ENCODE data around the gene ERICH2.
"Not testable (repeated sequence)": the region's sequence is repeated elsewhere in the genome, so short reads cannot be mapped to it uniquely, and the experiment has no call there.

ERICH2 gene

GRCh38 chr2:170723446-170723958, 46.7 kb upstream of the ERICH2 start (continued):
- TF ChIP-seq TCF4 (CRISPR knock-in tag; IDR thresholded peaks at IDR 0.05; ENCODE audit: borderline replicate concordance) (no peak), ZNF565 (CRISPR knock-in tag; conservative IDR thresholded peaks at IDR 0.05; ENCODE audit: low read depth) (no peak), PATZ1 (CRISPR knock-in tag; IDR thresholded peaks at IDR 0.05; ENCODE audit: borderline replicate concordance) (no peak), CREB5 (CRISPR knock-in tag; IDR thresholded peaks at IDR 0.05; ENCODE audit: low read depth) (no peak), RARB (CRISPR knock-in tag; IDR thresholded peaks at IDR 0.05) (no peak), ZNF8 (CRISPR knock-in tag; IDR thresholded peaks at IDR 0.05) (no peak), ARNTL (CRISPR knock-in tag; IDR thresholded peaks at IDR 0.05; ENCODE audit: borderline replicate concordance, low read depth) (no peak), GLIS3 (CRISPR knock-in tag; IDR thresholded peaks at IDR 0.05) (no peak)

GRCh38 chr2:170733798-170734600, 36.2 kb upstream of the ERICH2 start:
- no peak for ATAC-seq
- no peak for TF ChIP-seq CSRNP3 (CRISPR knock-in tag; IDR thresholded peaks at IDR 0.05)
- no peak for TF ChIP-seq OSR1 (CRISPR knock-in tag; IDR thresholded peaks at IDR 0.05)
- TF ChIP-seq ARNTL (CRISPR knock-in tag; IDR thresholded peaks at IDR 0.05; ENCODE audit: borderline replicate concordance, low read depth), result no peak
- no peak for TF ChIP-seq BACH2 (CRISPR knock-in tag; IDR thresholded peaks at IDR 0.05; ENCODE audit: borderline replicate concordance)
- no peak for TF ChIP-seq CSDC2 (CRISPR knock-in tag; IDR thresholded peaks at IDR 0.05)
- TF ChIP-seq TCF4 (CRISPR knock-in tag; IDR thresholded peaks at IDR 0.05; ENCODE audit: borderline replicate concordance), result no peak
- no peak for TF ChIP-seq PPARA (CRISPR knock-in tag; IDR thresholded peaks at IDR 0.05; ENCODE audit: borderline replicate concordance)
- no peak for TF ChIP-seq RARB (CRISPR knock-in tag; IDR thresholded peaks at IDR 0.05)
- TF ChIP-seq GLIS3 (CRISPR knock-in tag; IDR thresholded peaks at IDR 0.05), result no peak
- no peak for TF ChIP-seq ZNF565 (CRISPR knock-in tag; conservative IDR thresholded peaks at IDR 0.05; ENCODE audit: low read depth)
- no peak for TF ChIP-seq ZNF8 (CRISPR knock-in tag; IDR thresholded peaks at IDR 0.05)
- no peak for TF ChIP-seq TSHZ2 (CRISPR knock-in tag; IDR thresholded peaks at IDR 0.05)

- not testable (repeated sequence) for ATAC-seq
Measured at GRCh38 chr2:170734601-170735000, 35.6 kb upstream of the ERICH2 start.

GRCh38 chr2:170736628-170737027, 33.5 kb upstream of the ERICH2 start:
- no peak for ATAC-seq
- TF ChIP-seq PATZ1 (CRISPR knock-in tag; IDR thresholded peaks at IDR 0.05; ENCODE audit: borderline replicate concordance) (no peak), ARNTL (CRISPR knock-in tag; IDR thresholded peaks at IDR 0.05; ENCODE audit: borderline replicate concordance, low read depth) (no peak), ZFP3 (CRISPR knock-in tag; IDR thresholded peaks at IDR 0.05) (no peak), CREB5 (CRISPR knock-in tag; IDR thresholded peaks at IDR 0.05; ENCODE audit: low read depth) (no peak), ZNF70 (CRISPR knock-in tag; IDR thresholded peaks at IDR 0.05) (no peak), SNAI2 (CRISPR knock-in tag; IDR thresholded peaks at IDR 0.05) (no peak), BACH2 (CRISPR knock-in tag; IDR thresholded peaks at IDR 0.05; ENCODE audit: borderline replicate concordance) (no peak), ISL1 (CRISPR knock-in tag; IDR thresholded peaks at IDR 0.05) (no peak), TCF4 (CRISPR knock-in tag; IDR thresholded peaks at IDR 0.05; ENCODE audit: borderline replicate concordance) (no peak)

Data from SK-N-SH treated with all-trans-retinoic acid at 6 μM for 48 hours (cell line).